HG03103 (cell line): ENCODE results near the gene LFNG.

Source experiments
- ATAC-seq: cut with Tn5 transposase; IDR thresholded peaks from one replicate; pipeline ENCODE4 v1.9.1; 2021; ENCODE audit warnings: low read depth; ENCODE audit not compliant: unreplicated experiment

Gene LFNG

DNA sequence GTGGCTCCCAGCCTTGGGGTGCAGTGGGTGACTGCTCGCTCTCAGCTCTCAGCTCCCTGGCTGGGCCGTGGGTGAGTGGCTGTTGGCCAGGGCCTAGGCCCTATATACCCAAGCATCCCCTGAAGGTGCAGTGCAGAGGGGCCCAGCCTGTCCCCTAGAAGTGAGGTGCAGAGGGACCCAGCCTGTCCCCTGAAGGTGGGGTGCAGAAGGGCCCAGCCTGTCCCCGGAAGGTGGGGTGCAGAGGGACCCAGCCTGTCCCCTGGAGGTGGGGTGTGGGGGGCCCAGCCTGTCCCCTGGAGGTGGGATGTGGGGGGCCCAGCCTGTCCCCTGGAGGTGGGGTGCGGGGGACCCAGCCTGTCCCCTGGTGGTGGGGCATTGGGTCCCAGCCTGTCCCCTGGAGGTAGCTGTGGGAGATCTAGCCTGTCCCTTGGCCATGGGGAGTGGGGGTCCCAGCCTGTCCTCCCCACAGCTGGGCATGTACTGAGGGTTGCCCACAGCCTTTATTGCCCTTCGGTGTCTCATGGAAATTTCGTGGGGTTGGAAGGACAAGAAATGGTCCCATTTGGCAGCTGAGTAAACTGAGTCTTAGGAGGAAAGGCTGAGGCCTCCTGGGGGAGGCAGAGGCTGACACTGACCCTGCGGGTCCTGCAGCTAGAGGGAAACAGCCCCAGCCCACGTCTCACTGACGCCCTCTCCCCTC is 17.5 kb upstream of the LFNG start:
- ATAC-seq: no peak

GRCh38 chr7:2502647-2502966 is 17.0 kb upstream of the LFNG start:
- ATAC-seq: no peak

- no peak for ATAC-seq
Measured at GRCh38 chr7:2503056-2503941, 16.3 kb upstream of the LFNG start.

DNA sequence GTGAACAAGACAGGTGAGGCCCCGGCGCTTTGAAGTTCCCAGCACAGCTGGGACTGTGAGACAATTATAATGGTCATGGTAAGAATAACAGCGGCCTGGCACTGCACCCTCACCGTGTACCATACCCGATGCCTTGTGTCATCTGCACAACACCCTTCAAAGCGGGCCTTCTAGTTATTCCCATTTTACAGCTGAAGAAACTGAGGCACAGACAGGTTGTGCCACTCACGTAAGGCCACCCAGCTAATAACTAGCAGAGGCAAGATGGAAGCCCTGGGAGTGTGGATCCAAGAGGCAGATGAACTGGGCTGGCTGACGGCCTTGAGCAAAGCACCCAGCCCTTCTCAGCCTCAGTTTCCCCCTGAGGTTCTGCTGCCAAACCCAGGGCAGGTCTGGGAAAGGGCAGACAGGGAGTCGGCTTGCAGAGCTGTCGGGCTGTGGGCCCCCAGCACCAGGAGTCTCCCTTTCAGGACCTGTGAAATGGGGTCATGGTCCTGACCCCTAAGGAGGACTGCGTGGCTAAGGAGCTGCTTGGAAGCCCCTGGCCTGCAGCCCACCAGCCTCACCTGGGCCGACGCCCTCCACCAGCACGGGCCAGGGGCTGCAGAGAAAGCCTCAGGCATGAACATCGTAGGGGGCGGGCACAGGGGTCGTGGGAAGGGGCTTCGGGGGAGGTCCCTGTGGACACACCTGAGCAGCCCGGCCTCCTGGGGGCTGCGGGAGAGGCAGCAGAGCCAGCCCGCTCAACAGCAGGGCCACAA is 15.3 kb upstream of the LFNG start:
- ATAC-seq: no peak

DNA sequence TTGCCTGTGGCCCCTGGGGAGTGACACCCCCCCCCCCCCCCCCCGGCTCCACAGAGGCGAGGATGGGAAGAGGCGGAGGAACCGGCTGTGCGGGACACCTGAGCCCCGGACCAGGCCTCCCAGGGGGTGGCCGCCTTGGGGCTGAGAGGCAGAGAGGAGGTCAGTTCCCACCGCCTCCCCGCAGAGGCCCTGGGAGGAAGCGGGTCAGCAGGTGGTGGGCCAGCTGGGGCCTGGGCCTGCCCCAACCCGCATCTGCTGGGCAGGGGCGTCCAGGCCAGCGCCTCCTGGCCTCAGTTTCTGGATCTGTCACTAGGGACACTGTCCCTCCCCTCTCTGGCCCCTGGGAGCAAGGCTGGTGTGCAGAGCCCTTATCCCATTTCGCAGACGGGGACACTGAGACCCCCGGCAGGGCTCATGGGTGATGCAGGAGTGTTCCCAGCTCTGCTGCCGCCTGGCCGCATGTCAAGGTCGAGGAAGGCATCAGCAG is 14.6 kb upstream of the LFNG start:
- ATAC-seq: no peak

DNA sequence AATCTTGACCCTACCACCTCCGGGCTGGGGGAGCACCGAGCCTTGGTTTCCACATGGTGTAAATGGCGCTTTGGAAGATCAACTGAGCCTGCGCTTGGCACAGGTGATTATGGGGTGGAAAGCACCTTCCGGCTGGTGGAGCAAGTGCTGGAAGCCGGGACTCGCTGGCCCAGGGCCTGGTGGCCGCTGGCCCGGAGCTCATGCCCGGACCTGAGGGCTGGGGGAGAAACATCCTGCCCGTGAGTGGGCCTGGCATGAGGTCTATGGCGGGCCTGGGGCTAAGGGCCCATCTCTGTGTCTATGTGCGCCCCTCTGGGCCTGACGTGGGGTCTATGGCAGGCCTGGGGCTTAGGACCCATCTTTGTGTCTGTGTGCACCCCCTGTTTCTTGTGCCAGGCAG is 14.2 kb upstream of the LFNG start:
- ATAC-seq: no peak

DNA sequence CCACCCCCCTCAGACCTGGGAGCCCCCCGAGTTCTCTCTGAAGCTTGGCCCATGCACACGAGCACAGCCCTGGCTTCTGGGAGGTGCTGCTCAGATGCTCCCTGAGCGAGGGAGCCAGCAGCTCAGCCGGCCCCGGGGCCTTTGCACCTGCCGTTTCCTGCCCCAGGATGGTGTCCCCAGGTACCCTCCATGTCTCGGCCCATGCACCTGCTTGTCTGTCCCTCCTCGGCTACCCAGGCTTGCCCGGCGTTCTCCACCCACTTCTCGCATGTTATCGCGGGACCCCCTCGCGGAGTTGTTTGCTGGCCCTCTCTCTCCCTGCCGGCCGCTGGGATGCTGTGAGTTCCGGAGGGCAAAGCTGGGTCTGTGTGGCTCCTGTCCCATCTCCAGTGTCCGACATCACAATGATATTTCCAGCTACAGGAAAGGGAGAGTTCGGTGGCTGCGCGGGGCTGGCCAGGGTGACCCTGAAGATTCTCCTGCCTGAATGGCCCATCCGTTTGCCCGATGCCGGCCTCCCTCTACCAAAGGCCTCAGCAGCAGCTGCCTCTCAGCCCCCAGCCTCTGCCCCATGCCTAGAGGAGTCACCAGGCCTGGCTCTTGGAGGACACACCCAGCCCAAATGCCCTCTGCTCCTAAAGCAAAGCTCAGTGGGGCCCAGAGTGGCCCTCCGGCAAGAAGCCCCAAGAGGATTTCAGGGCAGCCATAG is 12.2 kb upstream of the LFNG start:
- no peak for ATAC-seq

GRCh38 chr7:2507917-2508306 is 11.7 kb upstream of the LFNG start:
- ATAC-seq: no peak

GRCh38 chr7:2508327-2509215 is 11.0 kb upstream of the LFNG start:
- ATAC-seq: peak; percentile 47

GRCh38 chr7:2509298-2509906 is 10.2 kb upstream of the LFNG start:
- ATAC-seq: no peak

DNA sequence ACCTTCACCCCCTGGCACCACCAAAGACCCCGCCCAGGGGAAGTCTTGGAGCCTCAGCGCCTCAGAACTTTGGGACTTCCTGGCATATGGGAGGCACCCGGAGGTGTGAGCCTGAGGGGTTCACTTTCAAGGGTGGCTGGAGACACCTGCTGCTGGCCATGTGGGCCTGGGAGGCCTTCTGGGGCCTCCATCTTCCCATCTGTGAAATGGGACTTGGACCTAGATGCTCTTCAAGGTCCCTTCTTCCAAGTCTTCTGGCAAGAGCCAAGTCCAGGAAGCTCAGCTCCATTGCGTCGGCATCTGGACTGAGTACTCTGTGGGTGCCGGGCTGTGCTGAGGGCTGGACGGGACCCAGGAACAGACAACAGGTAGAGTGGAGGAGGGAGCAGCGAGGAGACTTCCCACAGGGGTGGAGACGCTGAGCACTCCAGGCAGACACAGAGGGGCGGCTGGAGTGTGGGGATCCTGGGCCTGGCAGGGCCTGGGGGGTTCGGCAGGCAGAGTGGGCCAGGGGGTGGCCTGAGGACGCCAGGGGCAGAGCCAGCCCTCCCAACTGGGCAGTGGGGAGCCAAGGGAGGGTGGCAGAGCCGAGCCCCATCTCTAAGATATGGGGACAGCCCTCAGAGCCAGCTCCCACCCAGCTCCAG is 9.3 kb upstream of the LFNG start:
- ATAC-seq: no peak

- ATAC-seq: no peak
Measured at GRCh38 chr7:2510909-2511768, 8.4 kb upstream of the LFNG start.

- no peak for ATAC-seq
Measured at GRCh38 chr7:2511769-2512168, 7.8 kb upstream of the LFNG start.

DNA sequence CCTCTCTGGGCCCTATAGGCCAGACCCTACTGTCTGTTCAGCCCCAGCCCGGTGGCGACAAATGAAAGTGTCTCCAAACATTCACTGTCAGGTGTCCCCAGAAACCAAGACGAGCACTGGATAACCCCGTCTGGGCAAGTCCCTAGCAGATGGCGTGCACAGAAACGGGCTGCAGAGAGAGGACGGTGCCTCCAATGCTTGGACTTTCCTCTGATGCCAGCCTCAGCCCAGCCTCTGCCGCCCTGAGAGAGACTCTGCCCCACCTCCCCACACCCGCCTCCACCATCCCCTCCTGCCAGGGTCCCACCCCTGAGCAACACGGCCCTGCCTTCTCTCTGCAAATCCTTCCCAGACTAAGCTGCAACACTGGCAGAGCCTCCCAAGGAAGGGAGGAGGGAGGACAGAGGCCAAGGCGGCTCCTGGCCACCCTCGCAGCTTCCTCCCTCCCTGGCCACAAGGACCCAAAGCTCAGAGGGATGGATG is 7.4 kb upstream of the LFNG start:
- no peak for ATAC-seq

GRCh38 chr7:2512713-2513112 is 6.9 kb upstream of the LFNG start:
- no peak for ATAC-seq

DNA sequence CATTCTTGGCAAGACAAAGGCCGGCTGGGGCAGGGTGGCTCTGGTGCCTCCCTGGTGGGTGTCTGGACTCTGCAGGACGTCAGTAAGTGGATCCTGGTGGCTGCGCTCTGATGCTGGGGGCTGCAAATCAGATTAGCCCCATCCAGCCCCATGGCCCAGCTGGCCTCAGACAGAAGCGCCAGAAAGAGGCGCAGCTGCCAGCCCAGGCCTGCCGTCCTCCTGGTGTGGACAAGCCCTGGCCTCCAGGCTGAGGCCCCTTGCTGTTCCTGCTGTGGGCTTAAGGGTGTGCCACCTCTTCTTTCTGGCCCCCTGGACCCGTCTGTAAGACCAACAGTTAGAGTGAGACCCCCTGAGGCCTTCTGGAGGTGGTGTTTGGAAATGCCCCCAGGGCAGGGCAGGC is 5.9 kb upstream of the LFNG start:
- no peak for ATAC-seq

DNA sequence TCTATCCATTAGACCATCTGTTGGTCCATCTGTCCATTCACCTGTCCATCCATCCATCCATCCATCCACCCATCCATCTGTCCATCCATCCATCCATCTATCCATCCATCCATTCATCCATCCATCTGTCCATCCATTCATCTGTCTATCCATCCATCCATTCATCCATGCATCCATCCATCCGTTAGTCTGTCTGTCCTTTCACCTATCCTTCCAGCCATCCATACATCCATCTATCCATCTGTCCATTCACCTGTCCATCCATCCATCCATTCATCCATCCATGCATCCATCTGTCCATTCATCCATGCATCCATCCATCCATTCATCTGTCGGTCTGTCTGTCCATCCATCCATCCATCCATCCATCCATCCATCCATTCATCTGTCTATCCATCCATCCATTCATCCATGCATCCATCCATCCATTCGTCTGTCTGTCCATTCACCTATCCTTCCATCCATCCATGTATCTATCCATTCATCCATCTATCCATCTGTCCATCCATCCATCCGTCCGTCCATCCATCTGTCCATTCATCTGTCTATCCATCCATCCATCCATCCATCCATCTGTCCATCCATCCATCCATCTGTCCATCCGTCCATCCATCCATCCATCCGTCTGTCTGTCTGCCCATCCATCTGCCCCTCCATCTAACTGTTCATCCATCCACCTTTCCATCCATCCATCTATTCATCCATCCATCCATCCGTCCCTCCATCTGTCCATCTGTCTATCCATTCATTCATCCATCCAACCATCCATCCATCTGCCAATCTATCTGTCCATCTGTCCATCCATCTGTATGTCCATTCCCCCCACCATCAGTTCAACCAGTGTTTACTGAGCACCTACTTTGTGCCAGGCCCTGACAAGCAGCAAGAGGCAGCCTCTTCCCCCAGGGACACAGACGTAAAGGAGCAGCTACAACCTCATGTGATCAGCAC is 4.8 kb upstream of the LFNG start:
- ATAC-seq: no peak
